NCI-H1105 (cell line): Measurements from ENCODE around the gene SULT6B1.
"Not testable (repeated sequence)": the region's sequence is repeated elsewhere in the genome, so short reads cannot be mapped to it uniquely, and the experiment has no call there.

Experiments
- DNase-seq: peaks from one replicate; lab custom pipeline; 2025; lab: John Stamatoyannopoulos, UW

Gene SULT6B1

DNA sequence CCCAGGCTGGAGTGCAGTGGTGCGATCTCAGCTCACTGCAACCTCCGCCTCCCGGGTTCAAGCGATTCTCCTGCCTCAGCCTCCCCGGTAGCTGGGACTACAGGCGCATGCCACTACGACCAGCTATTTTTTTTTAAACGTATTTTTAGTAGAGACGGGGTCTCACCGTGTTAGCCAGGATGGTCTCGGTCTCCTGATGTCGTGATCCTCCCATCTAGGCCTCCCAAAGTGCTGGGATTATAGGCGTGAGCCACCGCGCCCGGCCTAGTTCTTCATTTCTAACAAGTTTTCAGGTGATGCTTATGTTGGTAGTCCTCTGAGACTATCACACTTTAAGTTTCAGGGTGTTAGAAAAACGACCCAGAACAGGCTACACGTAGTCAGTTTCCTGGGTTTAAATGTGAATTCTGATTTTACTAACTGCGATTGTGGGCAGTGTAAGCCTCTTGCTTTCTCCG, 7.4 kb upstream of the SULT6B1 start:
- DNase-seq, result not testable (repeated sequence)

DNA sequence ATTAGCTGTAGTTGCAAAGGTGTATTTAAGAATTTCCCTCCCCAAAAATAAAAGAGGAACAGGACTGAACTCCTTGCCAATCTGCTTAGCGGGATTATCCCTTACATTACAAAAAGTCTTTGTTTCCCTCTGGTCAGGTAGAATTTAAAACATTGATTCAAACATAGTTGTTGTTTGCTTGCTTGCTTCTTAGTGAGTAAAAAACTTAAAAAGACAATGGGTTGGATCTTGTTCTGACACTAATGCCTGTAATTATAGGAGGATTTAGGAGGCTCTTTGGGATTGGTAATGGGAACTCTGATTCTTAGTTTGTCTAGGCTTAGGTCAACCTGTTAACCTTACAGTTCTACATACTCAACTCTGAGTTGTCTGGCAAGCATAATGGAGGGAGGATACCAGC, 4.1 kb upstream of the SULT6B1 start:
- DNase-seq, result no peak

- DNase-seq, result no peak
Observed at GRCh38 chr2:37191747-37192146, 3.3 kb upstream of the SULT6B1 start.

DNA sequence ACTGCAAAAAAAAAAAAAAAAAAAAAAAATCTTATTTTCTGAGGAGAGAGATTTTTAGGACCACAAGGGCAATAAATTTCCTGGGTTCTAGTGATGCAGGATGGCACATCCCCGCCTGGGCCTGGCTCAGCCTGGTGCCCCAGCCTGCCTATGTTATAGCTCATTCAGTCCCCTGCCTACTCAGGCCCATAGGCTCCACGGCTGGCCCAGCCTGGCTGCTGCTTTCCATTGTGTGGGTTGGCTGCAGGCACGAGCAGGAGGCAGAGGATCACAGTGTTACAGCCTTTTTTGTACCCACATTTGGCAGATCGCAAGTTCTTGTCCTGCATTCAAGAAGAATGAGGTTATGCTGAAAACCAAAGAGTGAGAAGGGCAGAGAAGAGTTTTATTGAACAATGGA, 2.8 kb upstream of the SULT6B1 start:
- DNase-seq, result no peak

DNA sequence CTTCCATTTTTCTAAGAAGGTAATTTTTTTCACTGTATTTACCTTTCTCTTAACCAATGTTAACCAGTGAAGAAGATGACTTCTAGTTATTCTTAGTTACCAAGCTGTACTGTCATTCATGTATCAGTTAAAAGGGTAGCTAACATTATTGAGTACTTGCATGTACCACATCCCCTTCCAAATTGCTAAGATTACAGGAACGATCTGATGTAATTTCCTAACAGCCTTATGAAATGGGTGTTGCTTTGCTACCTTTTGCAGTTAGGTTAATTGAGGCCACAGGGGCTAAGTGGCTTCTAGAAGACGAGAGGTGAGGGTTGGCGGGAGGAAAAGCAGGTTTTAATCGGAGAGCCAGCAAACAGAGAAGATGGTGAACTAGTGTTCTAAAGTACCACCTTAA, 1.8 kb upstream of the SULT6B1 start:
- DNase-seq, result no peak

- no peak for DNase-seq
Observed at GRCh38 chr2:37189452-37190153, 1.1 kb upstream of the SULT6B1 start.

DNA sequence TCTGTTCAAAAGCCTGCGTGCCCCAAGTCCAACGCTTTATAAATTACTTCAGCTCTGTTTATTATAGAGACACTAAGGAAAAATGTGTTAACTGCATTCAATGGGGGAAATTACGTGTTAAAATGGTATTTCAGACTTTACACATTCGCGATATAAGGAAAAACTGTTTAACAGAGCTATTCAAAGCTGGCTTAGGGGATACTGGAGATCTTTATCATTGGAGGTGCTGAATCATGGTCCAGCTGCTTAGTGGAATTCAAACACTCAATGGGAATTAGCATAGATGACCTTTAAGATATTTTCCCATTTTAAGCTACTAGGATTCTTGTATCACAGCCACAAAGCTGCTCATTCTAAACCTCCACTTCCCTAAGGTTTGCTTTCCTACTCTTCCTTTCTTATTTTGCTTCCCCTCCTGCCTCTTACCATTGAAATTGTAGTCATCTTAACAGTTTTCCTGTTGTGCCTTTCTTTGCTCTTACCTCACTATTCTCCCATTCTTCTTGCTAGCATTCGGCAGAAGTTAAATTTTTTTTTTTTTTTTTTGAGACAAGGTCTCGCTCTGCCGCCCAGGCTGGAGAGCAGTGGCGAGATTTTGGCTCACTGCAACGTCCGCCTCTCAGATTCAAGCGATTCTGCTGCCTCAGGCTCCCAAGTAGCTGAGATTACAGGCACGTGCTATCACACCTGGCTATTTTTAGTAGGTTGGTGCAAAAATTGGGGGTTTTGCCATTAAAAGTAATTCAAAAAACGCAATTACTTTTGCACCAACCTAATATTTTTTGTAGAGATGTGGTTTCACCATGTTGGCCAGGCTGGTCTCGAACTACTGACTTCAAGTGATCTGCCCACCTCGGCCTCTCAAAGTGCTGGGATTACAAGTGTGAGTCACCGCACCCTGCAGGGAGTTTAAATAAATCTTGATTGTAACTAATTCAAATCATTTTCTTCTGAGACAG, 6.5 kb downstream of the SULT6B1 start:
- DNase-seq, result no peak

GRCh38 chr2:37180640-37181039, 7.8 kb downstream of the SULT6B1 start:
- no peak for DNase-seq

GRCh38 chr2:37180006-37180639, 8.3 kb downstream of the SULT6B1 start:
- no peak for DNase-seq

GRCh38 chr2:37173741-37174140, 14.7 kb downstream of the SULT6B1 start:
- DNase-seq, result no peak

DNA sequence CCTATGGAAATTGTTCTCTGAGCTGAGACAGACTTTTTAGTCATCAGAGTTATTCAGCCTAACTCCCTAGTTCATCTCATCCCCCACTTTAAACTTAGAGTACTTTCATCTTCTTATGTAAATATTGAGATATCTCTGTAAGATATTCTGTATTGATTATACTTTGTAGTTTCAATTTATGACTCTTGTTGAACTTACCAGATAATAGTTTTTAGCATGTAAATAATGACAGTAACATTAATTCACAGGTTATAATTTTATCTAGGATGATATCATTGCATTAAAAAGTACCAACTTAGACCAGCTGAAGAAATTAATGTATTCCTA, 16.9 kb downstream of the SULT6B1 start:
- DNase-seq, result no peak

- no peak for DNase-seq
Observed at GRCh38 chr2:37168217-37168981, 20.1 kb downstream of the SULT6B1 start.

DNA sequence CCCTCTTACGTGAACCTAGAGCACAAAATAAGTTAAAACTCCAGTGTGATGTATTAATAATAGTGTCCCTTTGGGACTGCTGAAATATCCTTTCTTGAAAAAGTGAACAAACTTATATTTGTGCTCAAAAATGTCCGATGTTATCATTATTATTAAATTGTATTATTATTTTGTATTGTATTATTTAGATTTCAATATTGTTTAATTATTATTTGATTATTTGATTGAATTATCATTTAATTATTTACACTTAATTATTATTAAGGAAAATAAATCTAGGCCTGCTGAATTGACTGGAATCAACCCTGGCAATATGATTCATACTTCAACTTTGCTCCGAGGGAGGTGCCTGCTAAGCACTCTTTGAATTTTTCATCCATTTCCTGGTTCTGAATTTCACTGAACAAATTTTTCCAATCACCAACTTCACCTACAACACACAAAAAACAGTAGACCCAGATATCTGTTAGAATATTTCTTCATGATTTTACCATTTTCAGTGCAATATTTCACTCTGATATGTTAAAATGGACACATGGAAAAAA, 20.8 kb downstream of the SULT6B1 start:
- DNase-seq, result no peak

DNA sequence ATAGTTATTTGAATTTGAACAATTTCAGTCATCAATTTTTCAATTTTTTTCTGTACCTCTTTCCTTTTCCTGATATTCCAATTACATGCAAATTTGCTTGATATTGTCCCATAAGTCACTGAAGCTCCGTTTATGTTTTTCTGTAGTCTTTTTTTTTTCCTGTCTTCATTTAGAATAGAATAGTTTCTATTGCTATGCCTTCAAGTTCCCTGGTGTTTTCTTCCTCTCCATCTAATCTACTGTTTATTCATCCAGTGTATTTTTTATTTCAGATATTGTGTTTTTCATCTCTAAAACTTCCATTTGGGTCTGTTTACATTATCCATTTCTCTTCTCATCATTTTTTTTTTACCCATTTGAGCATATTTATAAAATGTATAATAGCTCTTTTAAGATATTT, 23.7 kb downstream of the SULT6B1 start:
- DNase-seq, result no peak

DNA sequence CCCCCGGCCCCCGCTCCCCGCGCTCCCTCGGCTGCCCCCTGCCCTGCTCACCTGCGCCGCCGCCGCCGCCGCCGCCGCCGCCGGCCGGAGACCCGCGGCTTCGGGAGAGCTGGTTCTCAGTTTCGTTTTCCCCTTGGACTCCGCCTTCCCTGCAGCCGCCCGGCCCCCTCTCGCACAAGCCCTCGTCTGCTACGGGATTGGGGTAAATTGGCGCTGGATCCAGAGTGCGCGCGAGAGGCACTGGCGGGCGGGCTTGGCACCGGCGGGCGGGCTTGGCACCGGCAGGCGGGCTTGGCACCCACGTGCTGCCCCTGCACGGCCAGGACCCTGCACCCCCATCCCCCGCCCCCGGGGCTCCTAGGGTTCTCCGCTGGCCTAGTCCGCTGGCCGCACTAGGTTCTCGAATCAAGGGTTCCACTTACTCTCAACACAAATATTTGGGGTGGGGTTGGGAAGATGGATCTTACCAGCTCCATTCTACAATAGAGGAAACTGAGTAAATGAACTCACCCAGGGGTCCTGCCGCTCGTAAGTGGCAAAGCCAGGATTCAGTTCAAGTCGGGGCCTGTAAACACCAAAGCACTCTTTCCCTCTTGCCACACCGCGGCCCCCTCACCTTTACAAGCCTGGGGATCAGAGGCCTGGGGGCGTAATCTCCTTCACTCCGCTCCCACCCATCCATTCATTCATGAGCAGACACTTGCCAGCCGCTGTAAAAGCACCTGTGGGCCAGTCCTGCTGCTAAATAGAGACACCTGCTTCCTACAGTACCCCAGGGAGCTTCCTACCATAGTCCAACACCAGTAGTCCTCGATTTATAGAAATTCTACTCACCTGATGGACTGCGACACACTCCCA, 31.4 kb downstream of the SULT6B1 start, which contains the start of gene EIF2AK2:
Gene EIF2AK2, minus strand, starts transcription at position 124 of the 858 bp plus-strand sequence. CDS start 9,174 bp downstream, outside the sequence.
- DNase-seq, result peak; percentile 80

DNA sequence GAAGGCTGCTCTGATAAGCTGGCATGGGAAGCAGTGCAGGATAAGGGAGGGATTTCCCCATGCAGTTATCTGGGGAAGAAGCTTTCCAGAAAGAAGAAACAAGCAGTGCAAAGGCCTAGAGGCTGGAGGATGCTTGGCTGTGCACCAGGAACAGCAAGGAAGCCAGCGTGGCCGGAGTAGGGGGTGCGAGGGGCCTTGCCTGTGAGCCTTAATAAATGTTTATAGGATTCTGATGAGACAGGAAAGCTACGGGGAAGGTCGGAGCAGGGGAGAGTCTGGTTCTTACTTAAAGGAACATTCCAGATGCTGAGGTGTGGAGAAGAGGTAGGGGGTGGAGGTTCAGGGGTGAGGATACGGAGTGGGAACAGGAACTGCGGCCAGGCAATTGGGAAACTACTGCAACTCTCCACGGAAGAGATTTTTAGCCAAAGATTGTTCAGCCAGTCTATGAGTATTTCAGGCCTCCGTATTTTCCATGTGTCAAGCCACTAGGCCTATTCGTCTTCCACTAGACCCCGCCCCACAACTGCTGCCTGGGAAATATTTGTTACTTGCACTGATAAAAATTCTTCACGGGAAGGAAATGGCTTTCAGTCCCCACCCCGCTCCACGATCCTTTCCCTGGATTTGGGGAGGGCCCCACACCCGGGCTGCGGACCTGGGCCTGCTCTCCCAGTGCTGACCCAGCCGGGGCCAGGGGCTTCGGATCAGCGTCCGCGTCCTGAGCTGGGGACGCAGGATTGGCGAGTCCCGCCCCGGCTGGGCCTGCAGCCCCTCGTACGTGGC, 32.2 kb downstream of the SULT6B1 start:
- no peak for DNase-seq

GRCh38 chr2:37154785-37155184, 33.7 kb downstream of the SULT6B1 start:
- no peak for DNase-seq

GRCh38 chr2:37153224-37153623, 35.2 kb downstream of the SULT6B1 start:
- DNase-seq, result no peak

DNA sequence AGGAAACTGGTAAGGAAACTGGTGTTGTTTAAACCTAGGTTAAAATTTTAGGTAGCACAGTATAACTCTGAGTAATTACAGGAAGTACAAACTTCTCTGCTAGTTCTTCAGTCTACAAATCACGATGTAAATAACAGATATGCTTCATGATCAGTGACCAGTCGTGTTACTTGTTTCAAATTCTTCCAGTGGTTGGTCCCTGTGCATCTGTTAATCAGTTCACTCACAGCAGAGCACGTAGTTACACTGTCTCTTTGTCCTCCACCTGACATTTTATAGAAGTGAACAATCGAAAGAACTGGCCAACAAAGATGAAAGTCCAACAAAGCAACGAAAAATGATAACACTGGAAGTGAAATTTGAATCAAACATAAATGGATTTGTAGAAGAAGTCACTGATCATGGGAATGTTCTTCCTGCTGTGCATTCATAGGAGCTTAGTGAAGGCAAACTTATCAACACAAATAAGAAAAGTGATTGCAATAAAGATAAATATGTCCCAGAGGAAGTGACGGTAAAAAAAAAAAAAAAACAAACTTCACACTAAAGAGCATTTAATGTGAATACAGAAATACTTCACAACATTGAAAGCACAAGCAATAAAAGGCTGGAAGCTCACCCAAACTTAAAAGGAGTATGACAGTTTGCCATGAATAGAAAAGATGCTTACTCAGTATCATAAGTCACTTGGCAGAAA, 38.7 kb downstream of the SULT6B1 start:
- DNase-seq, result no peak
